Dedifferentiated amniotic fluid mesenchymal stem cell (primary cell): ENCODE results near the gene SERP1.
"Not testable (repeated sequence)": the region's sequence is repeated elsewhere in the genome, so short reads cannot be mapped to it uniquely, and the experiment has no call there.

Experiments
- DNase-seq: peaks from one replicate; pipeline ENCODE4 v3.0.0-alpha.2; 2016; ENCODE audit errors: extremely low spot score

Gene SERP1

GRCh38 chr3:150538324-150539208 is 7.7 kb downstream of the SERP1 start:
- no peak for DNase-seq

- no peak for DNase-seq
Observed at GRCh38 chr3:150535204-150535603, 11.1 kb downstream of the SERP1 start.

GRCh38 chr3:150531775-150532174 is 14.5 kb downstream of the SERP1 start:
- no peak for DNase-seq

GRCh38 chr3:150528354-150528797 is 17.9 kb downstream of the SERP1 start:
- peak; percentile 55 for DNase-seq

GRCh38 chr3:150527464-150528255 is 18.6 kb downstream of the SERP1 start:
- no peak for DNase-seq

- no peak for DNase-seq
Observed at GRCh38 chr3:150523538-150523937, 22.8 kb downstream of the SERP1 start.

- DNase-seq: no peak
Observed at GRCh38 chr3:150521463-150521862, 24.8 kb downstream of the SERP1 start.

GRCh38 chr3:150520408-150520807 is 25.9 kb downstream of the SERP1 start:
- DNase-seq: no peak

- no peak for DNase-seq
Observed at GRCh38 chr3:150519026-150519425, 27.3 kb downstream of the SERP1 start.

- no peak for DNase-seq
Observed at GRCh38 chr3:150515210-150515609, 31.1 kb downstream of the SERP1 start.

- no peak for DNase-seq
Observed at GRCh38 chr3:150511122-150511821, 35.0 kb downstream of the SERP1 start.

- no peak for DNase-seq
Observed at GRCh38 chr3:150509780-150510179, 36.5 kb downstream of the SERP1 start.

- no peak for DNase-seq
Observed at GRCh38 chr3:150508401-150508800, 37.9 kb downstream of the SERP1 start.

- no peak for DNase-seq
Observed at GRCh38 chr3:150504483-150504882, 41.8 kb downstream of the SERP1 start.

GRCh38 chr3:150503402-150504099 is 42.7 kb downstream of the SERP1 start:
- no peak for DNase-seq

- not testable (repeated sequence) for DNase-seq
Observed at GRCh38 chr3:150500960-150501359, 45.3 kb downstream of the SERP1 start.

- peak; percentile 26 for DNase-seq
Observed at GRCh38 chr3:150497956-150498355, 48.3 kb downstream of the SERP1 start.

GRCh38 chr3:150495563-150496168 is 50.6 kb downstream of the SERP1 start:
- DNase-seq: peak; percentile 57

GRCh38 chr3:150495149-150495548 is 51.1 kb downstream of the SERP1 start:
- no peak for DNase-seq

- no peak for DNase-seq
Observed at GRCh38 chr3:150494411-150494977, 51.8 kb downstream of the SERP1 start.
